Measurements from ENCODE around the gene RABL6. TPM values are rescaled to one million over a fixed set of nuclear protein-coding genes. Genes with fewer than 3 reads are reported as not detected.

RABL6 gene
- total and polyA plus RNA-seq, 3 donors from 2014 or later, result 69.1 to 103 (median 95.1) TPM

DNA sequence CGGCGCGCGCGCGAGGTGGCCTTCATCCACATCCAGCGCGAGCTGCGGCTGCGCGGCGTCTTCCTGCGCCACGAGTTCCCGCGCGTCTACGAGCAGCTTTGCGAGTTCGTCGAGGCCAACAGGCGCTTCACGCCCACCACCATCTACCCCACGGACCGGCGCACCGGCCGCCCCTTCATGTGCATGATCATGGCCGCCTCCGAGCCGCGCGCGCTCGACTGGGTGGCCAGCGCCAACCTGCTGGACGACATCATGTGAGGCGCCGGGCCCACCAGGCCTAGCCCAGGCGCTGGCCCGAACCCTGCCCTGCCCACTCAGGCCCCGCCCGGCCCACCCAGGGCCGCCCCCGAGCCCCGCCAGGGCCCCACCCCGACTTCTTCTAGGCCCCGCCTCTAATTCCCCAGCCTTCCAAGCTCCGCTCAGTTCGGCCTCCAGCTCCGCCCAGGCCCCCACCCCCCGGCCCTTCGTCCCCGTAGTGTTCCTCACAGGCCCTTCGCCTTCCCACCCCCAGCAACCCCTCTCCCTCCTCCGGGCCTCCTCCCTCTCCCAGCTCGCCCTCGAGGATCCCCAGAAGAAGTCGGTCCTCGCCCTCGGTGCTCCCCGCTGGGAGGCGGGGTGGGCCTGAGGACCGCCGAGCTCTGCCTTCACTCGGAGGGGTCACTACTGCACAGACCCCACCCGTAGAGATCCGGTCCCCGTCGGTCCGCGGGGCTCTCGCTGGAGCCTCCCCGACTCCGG is 39.5 kb downstream of the RABL6 start:
- WGBS, 2 donors, result 11 to 20% methylated on average over 26 to 53 of the region's 75 CpGs
- intact Hi-C loops (cut with DNase I; ENCODE audit: low total_unique reads), result no loop called here
- no peaks in the 10 kb centered on the region for H3K36me3 ChIP-seq (ENCODE audit: low read depth, missing control alignments)
- TF ChIP-seq, protein P1, sequence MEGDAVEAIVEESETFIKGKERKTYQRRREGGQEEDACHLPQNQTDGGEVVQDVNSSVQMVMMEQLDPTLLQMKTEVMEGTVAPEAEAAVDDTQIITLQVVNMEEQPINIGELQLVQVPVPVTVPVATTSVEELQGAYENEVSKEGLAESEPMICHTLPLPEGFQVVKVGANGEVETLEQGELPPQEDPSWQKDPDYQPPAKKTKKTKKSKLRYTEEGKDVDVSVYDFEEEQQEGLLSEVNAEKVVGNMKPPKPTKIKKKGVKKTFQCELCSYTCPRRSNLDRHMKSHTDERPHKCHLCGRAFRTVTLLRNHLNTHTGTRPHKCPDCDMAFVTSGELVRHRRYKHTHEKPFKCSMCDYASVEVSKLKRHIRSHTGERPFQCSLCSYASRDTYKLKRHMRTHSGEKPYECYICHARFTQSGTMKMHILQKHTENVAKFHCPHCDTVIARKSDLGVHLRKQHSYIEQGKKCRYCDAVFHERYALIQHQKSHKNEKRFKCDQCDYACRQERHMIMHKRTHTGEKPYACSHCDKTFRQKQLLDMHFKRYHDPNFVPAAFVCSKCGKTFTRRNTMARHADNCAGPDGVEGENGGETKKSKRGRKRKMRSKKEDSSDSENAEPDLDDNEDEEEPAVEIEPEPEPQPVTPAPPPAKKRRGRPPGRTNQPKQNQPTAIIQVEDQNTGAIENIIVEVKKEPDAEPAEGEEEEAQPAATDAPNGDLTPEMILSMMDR (IDR thresholded peaks at IDR 0.05), result no peak
- TF ChIP-seq POLR2A (IDR thresholded peaks at IDR 0.05), result no peak
- H3K4me1 ChIP-seq, result peaks cover 40% of the 10 kb centered on the region
- no peaks in the 10 kb centered on the region for H3K27me3 ChIP-seq
- no peaks in the 10 kb centered on the region for H3K9me3 ChIP-seq
- DNase-seq, result peak; percentile 56
- peak overlapping the region; percentile 65 to 72 for H3K4me3 ChIP-seq
- H3K27ac ChIP-seq, result peak overlapping the region; percentile 89 to 97

DNA sequence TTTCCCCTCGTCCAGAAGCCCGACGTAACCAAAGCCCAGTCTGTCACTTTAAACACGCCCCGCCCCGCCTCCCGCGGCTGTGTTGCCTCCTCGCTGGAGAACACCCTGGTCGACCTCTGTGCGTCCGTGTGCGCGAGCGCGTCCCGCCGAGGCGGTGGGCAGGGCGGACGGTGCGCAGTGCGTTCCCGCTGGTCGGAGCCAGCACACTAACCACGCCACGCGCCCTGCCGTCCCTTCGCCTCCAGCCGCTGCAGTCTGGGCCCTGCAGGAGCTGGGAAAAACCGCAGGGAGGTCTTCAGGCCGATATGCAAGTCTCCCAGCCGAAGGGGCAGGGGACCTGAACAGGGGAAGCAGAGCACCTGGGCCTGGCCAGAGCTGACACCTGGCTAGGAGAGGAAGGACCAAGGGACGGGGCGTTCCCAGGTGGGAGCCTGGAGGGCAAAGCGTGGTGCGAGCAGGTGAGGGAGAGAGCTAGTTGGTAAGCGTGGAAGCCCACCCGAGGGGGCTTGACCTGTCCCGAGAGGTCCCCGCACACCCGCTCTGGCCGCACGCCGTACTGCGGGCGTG is 40.2 kb downstream of the RABL6 start:
- 1 to 3% methylated on average over 13 to 48 of the region's 48 CpGs for WGBS, 2 donors
- peak overlapping the region; percentile 65 to 72 for H3K4me3 ChIP-seq
- H3K9me3 ChIP-seq, result no peaks in the 10 kb centered on the region
- TF ChIP-seq, protein P1 (IDR thresholded peaks at IDR 0.05), result no peak
- no peak for TF ChIP-seq POLR2A (IDR thresholded peaks at IDR 0.05)
- peak; percentile 94 for DNase-seq
- H3K27me3 ChIP-seq, result no peaks in the 10 kb centered on the region
- H3K36me3 ChIP-seq (ENCODE audit: low read depth, missing control alignments), result no peaks in the 10 kb centered on the region
- intact Hi-C loops (cut with DNase I; ENCODE audit: low total_unique reads), result no loop called here
- peak overlapping the region; percentile 89 to 97 for H3K27ac ChIP-seq
- peaks cover 45% of the 10 kb centered on the region for H3K4me1 ChIP-seq

DNA sequence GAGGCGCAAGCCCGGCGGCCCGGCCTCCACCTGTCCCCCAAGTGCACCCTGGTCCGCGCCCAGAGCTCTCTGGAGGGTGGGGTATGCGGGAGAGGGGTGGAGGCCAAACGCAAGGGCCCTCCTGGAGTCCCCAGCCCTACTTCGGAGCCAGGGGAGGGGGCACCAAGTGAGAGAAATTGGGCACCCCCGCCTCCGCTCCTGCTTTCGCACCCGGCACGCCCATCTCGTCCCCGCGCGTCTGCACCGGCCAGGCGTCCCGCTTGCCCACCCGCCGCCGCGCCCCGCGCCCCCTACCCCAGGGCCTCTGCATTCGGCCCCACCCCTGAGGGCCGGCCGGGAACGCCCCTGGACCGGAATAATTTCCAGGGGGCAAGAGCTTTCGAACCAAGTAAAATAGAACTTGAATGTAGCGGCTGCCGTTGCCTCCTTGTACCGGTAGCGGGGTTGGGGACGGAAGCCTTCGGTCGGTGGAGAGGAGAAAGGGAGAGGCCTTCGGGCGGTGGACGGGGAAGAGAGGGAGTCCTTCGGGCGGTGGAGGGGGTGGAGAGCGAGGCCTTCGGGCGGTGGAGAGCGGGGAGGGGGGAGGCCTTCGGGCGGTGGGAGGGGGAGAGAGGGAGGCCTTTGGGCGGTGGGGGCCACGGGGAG is 40.8 kb downstream of the RABL6 start:
- H3K9me3 ChIP-seq, result no peaks in the 10 kb centered on the region
- H3K4me3 ChIP-seq, result peak overlapping the region; percentile 65 to 72
- 0% methylated on average over 52 of the region's 53 CpGs; no CpG with 5 or more reads in 1 of the 2 donors for WGBS, 2 donors
- DNase-seq, result peak; percentile 40
- H3K4me1 ChIP-seq, result peaks cover 39% of the 10 kb centered on the region
- intact Hi-C loops (cut with DNase I; ENCODE audit: low total_unique reads), result no loop called here
- peak overlapping the region; percentile 89 to 97 for H3K27ac ChIP-seq
- TF ChIP-seq, protein P1 (IDR thresholded peaks at IDR 0.05), result no peak
- no peak for TF ChIP-seq POLR2A (IDR thresholded peaks at IDR 0.05)
- H3K27me3 ChIP-seq, result no peaks in the 10 kb centered on the region
- H3K36me3 ChIP-seq (ENCODE audit: low read depth, missing control alignments), result no peaks in the 10 kb centered on the region

DNA sequence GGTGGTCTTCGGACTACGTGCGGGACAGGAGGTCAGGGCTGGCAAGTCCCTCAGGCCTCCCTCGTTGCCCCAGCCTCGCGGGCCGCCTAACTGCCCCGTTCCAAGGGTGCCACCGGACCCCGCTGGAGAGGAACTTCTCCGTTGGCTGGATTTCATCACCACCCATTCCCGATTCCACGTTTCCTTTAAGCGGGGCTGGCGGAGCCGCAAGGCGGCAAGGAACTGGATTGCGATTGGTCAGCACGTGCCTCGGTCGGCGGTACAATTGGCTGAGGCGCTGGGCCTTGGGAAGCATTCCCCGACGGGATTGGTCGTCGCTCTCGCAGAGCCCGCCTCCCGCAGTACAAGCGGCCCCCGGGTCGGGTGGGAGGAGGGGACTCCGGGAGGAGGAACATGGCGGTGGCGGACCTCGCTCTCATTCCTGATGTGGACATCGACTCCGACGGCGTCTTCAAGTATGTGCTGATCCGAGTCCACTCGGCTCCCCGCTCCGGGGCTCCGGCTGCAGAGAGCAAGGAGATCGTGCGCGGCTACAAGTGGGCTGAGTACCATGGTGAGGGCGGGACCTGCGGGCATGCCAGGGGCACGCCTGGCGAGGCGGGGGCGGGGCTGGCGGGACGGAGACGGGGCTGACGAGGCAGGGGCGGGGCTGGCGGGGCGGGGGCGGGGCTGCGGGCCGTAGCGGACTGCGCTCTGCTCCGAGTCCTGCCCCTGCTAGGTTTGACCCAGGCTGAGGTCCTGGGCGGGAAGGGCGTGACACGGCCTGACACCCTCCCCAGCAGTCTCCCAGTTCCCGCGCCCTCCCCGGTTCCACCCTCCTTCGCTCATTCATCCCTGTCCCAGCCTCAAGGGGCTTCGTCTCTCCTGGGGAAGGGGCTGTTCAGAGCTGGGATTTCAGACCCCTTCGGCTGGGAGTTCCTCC is 41.6 kb downstream of the RABL6 start, which contains the start of gene PHPT1:
Gene PHPT1, plus strand, starts transcription at position 372 of the 922 bp plus-strand sequence. Its CDS starts 22 bp downstream, at position 394.
- no peaks in the 10 kb centered on the region for H3K27me3 ChIP-seq
- peak; percentile 99 for DNase-seq
- intact Hi-C loops (cut with DNase I; ENCODE audit: low total_unique reads), result no loop called here
- H3K36me3 ChIP-seq (ENCODE audit: low read depth, missing control alignments), result no peaks in the 10 kb centered on the region
- peak within 1 kb of the TSS; percentile 65 to 72 for H3K4me3 ChIP-seq
- peaks cover 33% of the 10 kb centered on the region for H3K4me1 ChIP-seq
- WGBS, 2 donors, result 1% methylated on average over 11 to 63 of the region's 77 CpGs
- no peaks in the 10 kb centered on the region for H3K9me3 ChIP-seq
- TF ChIP-seq, protein P1 (IDR thresholded peaks at IDR 0.05), result peak in 1 of 3 experiments; percentile 14
- TF ChIP-seq POLR2A (IDR thresholded peaks at IDR 0.05), result peak; percentile 43
- peak within 1 kb of the TSS; percentile 89 to 97 for H3K27ac ChIP-seq
